Renal cortex interstitium (tissue), 11 donors: ENCODE results near the gene MACROD1. TPM values are rescaled to one million over a fixed set of nuclear protein-coding genes. Genes with fewer than 3 reads are reported as not detected.
A peak's percentile ranks its signal among the peaks of the same experiment; 100 is the strongest.

Source experiments
- DNase-seq, 11 donors: peaks; one replicate each; pipeline ENCODE4 v3.0.0-alpha.2; 2013; ENCODE audit warnings: low read depth in 9 of 11, low spot score in 4 of 11; ENCODE audit errors: extremely low read depth in 1 of 11
- polyA plus RNA-seq, 3 donors: library from polyadenylated mRNA; unstranded; fragments of 120-200 nt; gene quantifications; one replicate each; pipeline ENCODE4 v1.2.1, GENCODE V29; 2013; ENCODE audit not compliant: insufficient read length in 3 of 3

Gene MACROD1
- polyA plus RNA-seq, 3 donors: 13.4 to 19.5 (median 17.8) TPM

GRCh38 chr11:64139049-64139448, 26.9 kb downstream of the MACROD1 start:
- peak in 1 of 11 donors; percentile 52 for DNase-seq

GRCh38 chr11:64138398-64138797, 27.5 kb downstream of the MACROD1 start:
- DNase-seq: no peak

DNA sequence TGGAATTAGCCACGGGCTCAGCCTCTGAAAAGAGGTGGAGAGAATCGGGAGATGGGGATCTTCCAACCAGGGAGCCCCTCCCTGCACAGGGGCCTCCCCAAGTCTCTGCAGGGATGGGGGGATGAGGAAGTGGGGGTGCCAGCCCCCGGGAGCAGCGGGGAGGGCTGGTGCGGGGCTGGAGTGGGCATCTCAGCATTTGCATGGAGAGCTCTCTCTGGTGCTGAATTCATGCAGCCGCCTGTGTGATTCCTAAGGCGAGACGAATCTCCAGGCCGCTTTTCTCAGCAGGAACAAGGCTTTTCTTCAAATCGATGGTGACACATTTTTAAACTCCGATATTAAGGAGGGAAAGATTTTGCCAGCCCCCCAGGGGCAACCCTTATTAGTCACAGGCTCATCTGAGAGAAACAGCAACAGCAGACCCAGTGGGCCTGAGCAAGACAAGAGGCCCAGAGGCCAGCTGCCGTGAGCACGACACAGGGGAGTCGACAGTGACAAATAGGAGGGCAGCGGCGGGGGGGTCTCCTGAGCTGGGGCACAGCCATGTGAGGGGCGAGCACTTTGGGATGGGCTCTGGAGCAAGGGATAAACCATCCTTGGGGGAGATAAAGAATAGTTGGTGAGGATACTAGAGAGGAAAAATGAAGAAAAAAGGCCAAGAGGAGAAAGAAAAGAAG, 29.0 kb downstream of the MACROD1 start:
- no peak for DNase-seq

- DNase-seq: no peak
Measured at GRCh38 chr11:64135711-64136110, 30.2 kb downstream of the MACROD1 start.

DNA sequence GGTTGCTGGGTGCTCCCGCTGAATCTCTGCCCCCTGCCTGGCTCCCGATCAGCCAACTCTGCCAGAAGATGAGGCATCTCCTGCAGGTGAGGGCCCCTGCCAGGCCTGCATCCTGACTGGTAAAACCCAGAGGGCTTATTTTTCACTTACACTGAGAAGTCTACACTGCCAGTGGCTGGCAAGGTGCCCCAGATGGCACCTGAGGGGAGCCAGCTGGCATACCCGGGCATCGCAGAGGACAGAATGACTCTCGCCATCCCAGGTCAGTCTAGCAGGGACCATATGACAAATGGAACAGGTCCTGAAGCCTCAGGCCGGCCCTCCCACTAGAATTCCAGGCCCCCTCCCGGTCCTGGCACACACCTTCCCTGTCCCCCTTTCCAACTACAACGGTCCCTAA, 30.9 kb downstream of the MACROD1 start:
- DNase-seq: no peak

DNA sequence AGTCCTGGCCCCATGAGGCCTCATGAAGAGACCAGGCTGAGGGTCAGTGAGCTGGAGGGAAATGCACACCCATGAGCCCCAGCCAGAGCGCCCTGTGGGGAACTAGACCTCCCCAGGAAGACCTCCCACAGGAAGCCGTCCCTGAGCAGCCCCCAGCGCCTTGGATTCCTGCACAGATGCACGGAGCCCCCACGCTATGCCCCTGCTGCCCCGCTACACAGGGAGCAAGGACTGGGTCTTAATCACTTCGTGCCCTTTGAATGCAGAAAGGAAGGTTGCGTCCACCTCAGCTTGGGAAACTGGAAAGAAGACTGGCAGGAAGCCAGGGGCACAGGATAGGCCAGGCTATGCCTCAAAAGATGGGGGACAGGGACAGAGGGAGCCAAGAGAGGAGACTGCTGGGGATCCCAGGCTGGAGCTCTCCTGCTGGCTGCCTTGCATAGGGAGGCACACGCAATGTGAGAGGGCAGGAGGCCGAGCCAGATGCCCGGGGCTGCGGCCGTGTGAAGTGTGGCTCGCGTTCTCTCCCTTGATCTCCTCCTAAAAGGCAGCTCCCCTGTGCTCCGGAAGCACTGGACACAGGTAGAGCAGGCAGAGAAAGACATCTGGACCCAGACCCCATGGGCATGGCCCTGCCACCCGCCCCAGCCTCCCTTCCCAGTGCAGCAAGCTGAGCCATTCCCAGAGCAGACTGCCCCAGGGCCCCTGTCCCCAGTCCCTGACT, 32.8 kb downstream of the MACROD1 start:
- DNase-seq: no peak

- no peak for DNase-seq
Measured at GRCh38 chr11:64132191-64132771, 33.6 kb downstream of the MACROD1 start.

DNA sequence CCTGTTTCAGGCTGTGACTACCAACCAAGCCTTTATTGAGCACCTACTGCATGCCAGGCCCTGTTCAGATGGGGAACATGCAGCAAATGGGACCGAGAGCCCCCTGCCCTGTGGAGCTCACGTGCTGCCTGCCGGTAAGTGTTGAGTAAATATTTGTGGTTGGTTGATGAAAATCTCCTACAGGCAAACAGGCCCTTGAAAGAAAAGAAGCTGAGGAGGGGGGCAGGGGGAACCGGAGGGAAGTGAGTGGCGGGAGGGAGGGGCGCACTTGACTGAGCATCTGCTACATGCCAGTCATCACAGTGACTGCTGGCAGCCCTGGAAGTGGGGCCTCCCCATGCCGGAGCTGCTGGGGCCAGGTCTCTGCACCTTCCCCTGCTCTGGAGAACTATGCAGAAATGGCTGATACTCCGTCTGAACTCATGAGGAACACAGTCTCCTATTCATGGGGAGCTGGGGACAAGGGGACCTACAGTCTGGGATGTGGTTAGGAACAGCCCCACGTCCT, 34.2 kb downstream of the MACROD1 start:
- DNase-seq: no peak

DNA sequence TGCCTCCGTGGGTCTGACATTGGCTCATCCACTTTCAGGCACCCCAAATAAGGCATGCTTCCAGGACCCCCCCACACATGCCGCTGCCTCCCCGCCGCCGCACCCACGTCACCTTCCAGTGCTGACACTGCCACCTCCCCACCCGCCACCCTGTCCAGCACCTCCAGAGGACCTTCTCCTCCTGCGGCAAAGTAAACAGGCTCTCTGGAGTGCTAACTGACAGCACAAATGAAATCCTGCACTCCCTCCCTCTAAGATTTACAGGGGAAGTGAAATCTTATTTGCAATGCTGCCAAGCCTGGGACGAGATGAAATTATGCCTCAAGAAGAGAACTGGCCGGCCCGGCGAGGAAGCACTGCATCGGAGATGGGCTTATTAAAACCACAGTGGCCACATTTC, 35.3 kb downstream of the MACROD1 start:
- no peak for DNase-seq

DNA sequence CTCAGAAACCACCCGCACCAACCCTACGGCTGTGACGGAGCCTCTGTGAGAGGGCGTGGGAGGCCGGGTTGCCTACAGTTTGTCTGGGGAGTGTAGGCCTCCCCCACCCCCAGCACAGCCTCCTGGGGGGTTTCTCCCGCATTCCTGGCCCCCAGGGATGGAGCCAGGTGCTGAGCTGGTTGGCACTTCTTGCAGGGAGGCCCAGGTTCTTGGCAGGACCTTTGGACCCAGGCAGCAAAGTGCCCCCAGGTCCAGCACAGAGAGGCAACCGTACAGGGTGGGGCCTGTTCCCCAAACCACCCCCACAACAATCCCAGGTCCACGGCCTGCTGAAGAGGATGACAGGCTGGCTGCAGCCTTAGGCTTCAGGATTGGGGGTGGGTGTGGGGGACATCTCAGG, 36.5 kb downstream of the MACROD1 start:
- no peak for DNase-seq

DNA sequence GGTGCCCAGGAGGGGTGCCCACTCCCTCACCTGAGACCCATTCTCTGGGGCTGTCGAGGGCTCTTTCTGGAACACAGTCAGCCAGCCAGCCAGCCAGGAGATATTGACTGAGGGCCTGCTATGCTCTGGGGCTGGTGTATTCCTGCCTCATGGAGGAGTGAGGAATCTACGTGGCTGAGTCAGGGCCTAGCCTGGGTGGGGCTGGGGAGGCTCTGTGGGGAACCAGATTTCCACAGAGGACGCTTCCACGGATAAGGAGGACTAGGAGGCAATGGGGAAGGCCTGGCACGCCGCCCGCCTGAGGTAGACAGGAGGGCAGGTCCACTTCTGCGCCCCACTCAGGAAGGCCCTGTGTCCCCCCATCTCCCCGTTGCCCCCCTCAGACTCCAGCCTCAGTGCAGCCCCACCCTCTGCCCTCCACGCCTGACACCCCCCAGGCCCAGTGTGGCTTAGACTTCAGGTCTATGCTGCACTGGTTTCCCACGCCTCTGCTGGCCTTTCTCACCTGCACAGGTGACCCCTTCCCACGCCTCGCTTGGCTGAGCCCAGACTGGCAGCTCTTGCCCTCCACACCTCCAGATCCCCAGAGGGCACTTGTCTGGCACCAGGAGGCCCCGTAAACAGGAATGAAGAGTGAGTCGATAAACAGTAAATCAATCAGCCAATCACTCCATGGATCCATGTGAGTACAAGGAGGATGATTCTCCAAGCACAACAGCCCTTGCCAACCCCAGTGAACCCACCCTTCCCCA, 37.5 kb downstream of the MACROD1 start:
- DNase-seq: no peak

GRCh38 chr11:64127267-64128072, 38.4 kb downstream of the MACROD1 start:
- DNase-seq: no peak

DNA sequence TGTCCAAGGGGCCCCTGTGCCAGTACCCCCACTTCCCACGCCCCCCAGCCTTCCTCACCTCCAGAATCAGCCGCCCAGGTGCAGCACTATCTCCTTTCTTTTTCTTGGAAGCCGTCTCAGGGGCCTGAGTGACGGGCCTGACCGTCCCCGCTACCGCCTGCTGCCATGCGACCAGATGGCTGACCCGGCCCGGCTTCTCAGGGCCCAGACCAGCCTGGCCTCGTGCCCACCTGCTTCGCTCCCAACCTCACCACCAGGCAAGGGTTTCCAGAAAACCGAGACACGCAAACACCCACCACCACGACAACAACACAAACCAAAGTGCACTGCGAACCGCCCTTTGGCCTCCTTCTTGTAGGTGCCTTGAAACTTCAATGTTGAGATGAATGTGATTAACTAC, 39.1 kb downstream of the MACROD1 start:
- no peak for DNase-seq

DNA sequence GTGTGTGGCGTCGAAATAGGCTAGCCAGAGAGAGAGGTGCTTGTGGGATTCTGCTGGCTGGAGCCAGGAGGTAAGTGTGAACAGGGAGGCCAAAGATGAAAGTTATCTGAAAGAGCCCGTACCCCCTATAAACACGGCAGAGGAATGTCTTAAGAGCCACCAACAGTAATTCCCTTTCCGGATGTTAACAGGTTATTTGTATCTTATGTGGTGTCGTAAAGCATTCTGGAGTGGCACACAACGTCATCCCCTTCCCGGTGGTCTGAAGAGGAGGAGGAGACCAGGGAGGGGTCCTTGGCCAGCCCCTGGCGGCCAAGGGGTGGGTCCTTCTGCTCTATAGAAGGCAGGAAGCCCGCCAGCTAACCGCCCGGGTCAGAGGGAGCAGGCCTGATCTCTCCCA, 39.5 kb downstream of the MACROD1 start:
- no peak for DNase-seq

DNA sequence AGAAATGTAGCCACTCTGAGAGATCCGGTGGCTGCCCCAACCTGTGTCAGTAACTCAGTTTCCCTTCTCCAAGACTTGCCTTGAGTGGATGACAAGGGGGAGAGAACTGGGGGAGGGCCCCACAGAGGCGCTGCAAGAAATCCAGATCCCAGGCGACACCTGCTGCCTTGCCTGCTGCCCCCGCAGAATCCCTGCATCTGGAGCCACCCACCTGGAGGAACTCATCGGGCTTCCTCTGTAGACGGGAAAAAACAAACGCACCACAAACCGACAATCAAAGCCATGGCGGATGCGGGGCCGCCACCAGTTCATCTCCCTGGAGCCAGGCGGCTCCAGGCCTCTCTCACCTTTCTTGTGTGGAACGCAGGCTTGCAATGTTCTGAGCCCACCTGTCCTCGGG, 40.2 kb downstream of the MACROD1 start:
- DNase-seq: no peak

- DNase-seq: no peak
Measured at GRCh38 chr11:64124147-64124546, 41.8 kb downstream of the MACROD1 start.

DNA sequence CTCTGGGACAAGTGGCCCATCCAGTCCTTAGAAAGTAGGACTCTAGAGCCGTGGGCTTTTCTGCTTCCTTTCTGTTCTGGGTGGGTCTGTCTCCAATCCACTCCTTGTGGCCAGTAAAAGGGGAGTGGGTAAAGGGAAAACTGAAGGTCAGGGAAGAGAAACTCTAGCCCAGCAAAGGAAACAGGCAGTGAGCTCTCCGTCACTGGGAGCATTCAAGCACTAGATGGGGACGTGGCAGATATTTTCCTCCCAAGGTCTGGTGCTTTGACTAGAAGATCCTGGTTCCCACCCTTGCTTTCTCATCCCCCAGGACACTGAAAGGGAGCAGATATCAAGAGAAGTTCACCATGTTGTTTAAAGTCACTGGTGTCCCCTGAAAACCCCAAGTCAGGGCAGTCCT, 42.2 kb downstream of the MACROD1 start:
- DNase-seq: no peak

DNA sequence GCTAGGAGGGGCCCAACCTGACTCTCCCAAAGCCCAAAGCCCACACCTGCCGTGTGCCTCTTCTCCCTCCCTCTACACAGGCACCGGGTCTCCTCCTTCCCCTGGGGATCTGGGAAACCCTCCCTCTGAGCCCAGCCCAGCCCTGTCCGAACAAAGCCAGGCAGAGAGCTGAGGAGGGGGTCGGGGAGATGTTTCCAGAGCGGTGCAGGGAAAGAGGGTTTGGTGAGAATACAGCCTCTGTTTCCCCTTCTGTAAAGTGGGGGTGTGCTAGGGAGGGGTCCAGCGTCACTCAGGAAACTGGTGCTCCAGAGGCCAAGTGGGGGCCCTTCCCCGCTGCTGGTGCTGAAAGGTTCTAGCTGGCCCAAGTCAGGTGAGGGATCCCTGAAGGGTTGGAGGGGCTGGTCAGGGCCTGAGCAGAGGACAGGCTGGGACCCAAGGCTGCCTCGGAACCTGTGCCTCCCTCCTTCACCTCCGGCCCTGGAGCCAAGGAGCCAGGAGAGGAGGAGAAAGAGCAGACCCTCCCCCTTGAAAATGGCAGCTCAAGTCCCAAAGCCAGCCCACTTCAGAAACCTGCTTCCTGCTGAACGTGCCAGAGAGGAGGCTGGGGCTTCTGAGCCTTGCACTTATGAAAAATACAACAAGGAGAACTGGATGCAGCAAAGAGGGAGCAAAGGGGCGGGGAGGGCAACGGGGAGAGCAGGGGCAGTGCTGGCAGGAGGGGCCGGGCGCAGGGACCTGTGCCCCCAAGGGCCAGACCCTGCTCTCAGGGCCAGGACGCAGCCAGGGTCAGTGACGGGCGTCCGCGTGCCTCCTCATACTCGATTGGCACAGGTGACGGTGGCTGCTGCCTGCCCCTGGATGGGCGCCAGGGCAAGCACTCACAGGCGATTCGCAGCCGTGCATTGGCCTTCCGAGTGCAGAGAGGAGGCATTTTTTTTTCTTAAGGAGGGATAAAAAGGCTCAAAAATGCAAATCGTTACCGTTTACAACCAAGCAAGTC, 43.2 kb downstream of the MACROD1 start:
- no peak for DNase-seq
